Prostate gland (tissue), 2 donors: ENCODE measurements around the gene PDE7B.

Source experiments
- CTCF ChIP-seq, 4 experiments: fragments of 200-600 bp in 2 of 4; fragments of 450-650 bp in 2 of 4; sonication (generic) in 2 of 4; IDR thresholded peaks; 1 replicate in 3 of 4; 2 replicates in 1 of 4; pipeline ENCODE4 v1.5.1; 2016 to 2019; ENCODE audit warnings: antibody characterized with exemption in 4 of 4, mild to moderate bottlenecking in 2 of 4, moderate library complexity in 2 of 4
- POLR2A ChIP-seq: fragments of 450-650 bp; IDR thresholded peaks from one replicate; pipeline ENCODE4 v1.6.1; 2016; ENCODE audit warnings: antibody characterized with exemption, mild to moderate bottlenecking

GRCh38 chr6:135811170-135811569, 40.3 kb upstream of the PDE7B start:
- TF ChIP-seq CTCF (IDR thresholded peaks at IDR 0.05) (no peak), POLR2A (no peak)
